Neutrophil (primary cell): ENCODE results near the gene ZBTB20.

Source experiments
- H3K27ac ChIP-seq: fragments of 200-600 bp; sonication (generic); 2 replicates; pipeline ENCODE4 v1.5.1; 2016; ENCODE audit warnings: mild to moderate bottlenecking, moderate library complexity
- H3K27me3 ChIP-seq: fragments of 200-600 bp; sonication (generic); 2 replicates; pipeline ENCODE4 v1.6.0; 2016; ENCODE audit warnings: mild to moderate bottlenecking
- H3K36me3 ChIP-seq: fragments of 200-600 bp; sonication (generic); 2 replicates; pipeline ENCODE4 v1.5.1; 2017
- H3K4me1 ChIP-seq, 2 experiments: fragments of 200-600 bp in 1 of 2; sonication (generic) in 1 of 2; 1 replicate in 1 of 2; 2 replicates in 1 of 2; pipeline versions ENCODE4 v1.5.1 to v1.6.1; 2013 to 2016; ENCODE audit warnings: low read depth in 1 of 2, low read length in 1 of 2, mild to moderate bottlenecking in 1 of 2, moderate library complexity in 1 of 2; ENCODE audit not compliant: control insufficient read depth in 1 of 2, insufficient read depth in 1 of 2
- H3K4me3 ChIP-seq, 2 experiments: fragments of 200-600 bp in 1 of 2; sonication (generic) in 1 of 2; 1 replicate in 1 of 2; 2 replicates in 1 of 2; pipeline ENCODE4 v1.5.1; 2013 to 2016; ENCODE audit warnings: low read depth in 1 of 2, low read length in 1 of 2, mild to moderate bottlenecking in 1 of 2, moderate library complexity in 1 of 2
- H3K9me3 ChIP-seq: fragments of 200-600 bp; sonication (generic); 2 replicates; pipeline ENCODE4 v1.5.1; 2016
- CTCF ChIP-seq: fragments of 200-600 bp; sonication (generic); IDR thresholded peaks from 2 replicates; pipeline ENCODE4 v1.5.1; 2016; ENCODE audit warnings: antibody characterized with exemption

Gene ZBTB20

GRCh38 chr3:114293838-114294535 lies 853.1 kb downstream of the ZBTB20 start, which contains the start of gene TIGIT:
TIGIT (plus strand) TSS chr3:114294028; CDS start chr3:114294062, 34 bp downstream.
- no peak within 1 kb of the TSS for H3K27ac ChIP-seq
- no peak for TF ChIP-seq CTCF
- H3K4me1 ChIP-seq: peaks cover 0 to 12% of the 10 kb centered on the region in 2 experiments
- no peaks in the 10 kb centered on the region for H3K36me3 ChIP-seq
- no peaks in the 10 kb centered on the region for H3K9me3 ChIP-seq
- no peak within 1 kb of the TSS for H3K4me3 ChIP-seq
- H3K27me3 ChIP-seq: peaks cover 6% of the 10 kb centered on the region

GRCh38 chr3:114290911-114291901 lies 855.9 kb downstream of the ZBTB20 start:
- Histone ChIP-seq H3K36me3 (no peaks in the 10 kb centered on the region), H3K4me1 (peaks cover 0 to 2% of the 10 kb centered on the region in 2 experiments), H3K27me3 (peaks cover 6% of the 10 kb centered on the region), H3K27ac (no peak overlapping the region), H3K9me3 (no peaks in the 10 kb centered on the region), H3K4me3 (no peak overlapping the region)
- peak; percentile 77 for TF ChIP-seq CTCF

- Histone ChIP-seq H3K4me1 (no peaks in the 10 kb centered on the region), H3K27me3 (peaks cover 2% of the 10 kb centered on the region), H3K4me3 (no peak overlapping the region), H3K27ac (no peak overlapping the region), H3K9me3 (no peaks in the 10 kb centered on the region), H3K36me3 (no peaks in the 10 kb centered on the region)
- TF ChIP-seq CTCF: no peak
Measured at GRCh38 chr3:114286266-114286665, 860.8 kb downstream of the ZBTB20 start.

GRCh38 chr3:114285648-114286230 lies 861.3 kb downstream of the ZBTB20 start:
- no peaks in the 10 kb centered on the region for H3K36me3 ChIP-seq
- H3K4me3 ChIP-seq: no peak overlapping the region
- no peak overlapping the region for H3K27ac ChIP-seq
- no peaks in the 10 kb centered on the region for H3K4me1 ChIP-seq
- H3K9me3 ChIP-seq: no peaks in the 10 kb centered on the region
- TF ChIP-seq CTCF: no peak
- no peaks in the 10 kb centered on the region for H3K27me3 ChIP-seq

- no peak for TF ChIP-seq CTCF
- H3K36me3 ChIP-seq: no peaks in the 10 kb centered on the region
- H3K9me3 ChIP-seq: no peaks in the 10 kb centered on the region
- H3K27me3 ChIP-seq: no peaks in the 10 kb centered on the region
- H3K4me1 ChIP-seq: no peaks in the 10 kb centered on the region
- no peak overlapping the region for H3K27ac ChIP-seq
- no peak overlapping the region for H3K4me3 ChIP-seq
Measured at GRCh38 chr3:114284644-114285043, 862.4 kb downstream of the ZBTB20 start.
